ENCODE results near the gene HARBI1. TPM values are rescaled to one million over a fixed set of nuclear protein-coding genes. Genes with fewer than 3 reads are reported as not detected.

HARBI1 gene
- total and polyA plus RNA-seq, 2 donors (not counting 3 experiments of a cell fraction or from before 2014, with no cell fraction given): 2.7 to 4.7 TPM

DNA sequence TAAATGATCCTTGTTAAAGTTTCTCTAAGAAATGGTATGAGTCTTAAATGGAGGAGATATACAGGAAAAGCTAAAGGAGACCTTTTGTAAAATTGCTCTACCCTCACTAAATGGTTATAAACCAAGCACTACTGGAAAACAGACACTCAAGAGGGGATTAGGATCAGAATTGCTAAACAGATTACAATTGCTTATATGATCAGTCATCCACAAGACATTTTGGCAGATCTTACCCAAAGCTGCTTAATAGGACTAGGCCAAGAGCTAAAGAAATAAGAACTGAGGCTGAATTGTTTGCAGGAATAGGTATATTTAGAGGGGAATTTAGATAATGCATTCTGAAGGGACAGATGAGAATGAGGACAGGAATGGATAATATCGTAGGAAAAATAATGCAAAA, 9.5 kb downstream of the HARBI1 start:
- H3K4me1 ChIP-seq (ENCODE audit: control insufficient read depth, extremely low read depth, insufficient read depth, low read length): no peaks in the 10 kb centered on the region
- H3K27ac ChIP-seq (ENCODE audit: insufficient read depth, low read depth, low read length): no peak overlapping the region
- no peaks in the 10 kb centered on the region for H3K9me1 ChIP-seq (replicated peaks; ENCODE audit: control insufficient read depth, extremely low read depth, insufficient read depth, low read length)
- H3K36me3 ChIP-seq (ENCODE audit: control insufficient read depth in 2 of 2, extremely low read depth in 1 of 2, insufficient read depth in 2 of 2, low read length in 2 of 2): no peaks in the 10 kb centered on the region
- no TSS peak for BruUV-seq (replicated peaks)
- no peaks in the 10 kb centered on the region for H3K79me2 ChIP-seq (ENCODE audit: control insufficient read depth, insufficient read depth, low read length)
- FAIRE-seq (no peak), DNase-seq (ENCODE audit: low read depth, low spot score) (no peak)
- POLR2A ChIA-PET: interaction anchor here (0.6 kb wide), 1 partner anchor 11 kb away, joined by 3 read pairs; no protein-coding TSS in a partner anchor
- CTCF ChIA-PET: interaction anchor here (0.5 to 2.3 kb wide), 3 partner anchors 10 to 774 kb away, joined by 3 to 8 read pairs (median 4); partner anchors contain the start of genes ATG13 and HARBI1
- no peak overlapping the region for H3K9ac ChIP-seq (replicated peaks; ENCODE audit: extremely low read depth, insufficient read depth, low read length)
- dilution Hi-C loops (cut with MboI; ENCODE audit: extremely low pct_ligation_motif_present, low sequenced_read_pairs) (no loop called here), intact Hi-C loops (cut with micrococcal nuclease) (no loop called here)
- TF ChIP-seq POLR2A (IDR thresholded peaks at IDR 0.05; ENCODE audit: low read depth, low read length) (no peak), JUN (IDR thresholded peaks at IDR 0.05; ENCODE audit: borderline replicate concordance, insufficient read depth, insufficient read length, low read depth) (no peak), MYC (IDR thresholded peaks at IDR 0.05; ENCODE audit: low read depth, low read length) (no peak), POLR2AphosphoS5 (IDR thresholded peaks at IDR 0.05; ENCODE audit: insufficient read depth, low read depth, low read length) (no peak), GATA2 (IDR thresholded peaks at IDR 0.05; ENCODE audit: insufficient read depth, insufficient read length, low read depth, low read length) (no peak), FOS (IDR thresholded peaks at IDR 0.05; ENCODE audit: borderline replicate concordance, insufficient read depth, low read length) (no peak), EZH2 (IDR thresholded peaks at IDR 0.05; ENCODE audit: borderline replicate concordance, low read depth, low read length, severe bottlenecking) (no peak)
- TF ChIP-seq, protein P1, sequence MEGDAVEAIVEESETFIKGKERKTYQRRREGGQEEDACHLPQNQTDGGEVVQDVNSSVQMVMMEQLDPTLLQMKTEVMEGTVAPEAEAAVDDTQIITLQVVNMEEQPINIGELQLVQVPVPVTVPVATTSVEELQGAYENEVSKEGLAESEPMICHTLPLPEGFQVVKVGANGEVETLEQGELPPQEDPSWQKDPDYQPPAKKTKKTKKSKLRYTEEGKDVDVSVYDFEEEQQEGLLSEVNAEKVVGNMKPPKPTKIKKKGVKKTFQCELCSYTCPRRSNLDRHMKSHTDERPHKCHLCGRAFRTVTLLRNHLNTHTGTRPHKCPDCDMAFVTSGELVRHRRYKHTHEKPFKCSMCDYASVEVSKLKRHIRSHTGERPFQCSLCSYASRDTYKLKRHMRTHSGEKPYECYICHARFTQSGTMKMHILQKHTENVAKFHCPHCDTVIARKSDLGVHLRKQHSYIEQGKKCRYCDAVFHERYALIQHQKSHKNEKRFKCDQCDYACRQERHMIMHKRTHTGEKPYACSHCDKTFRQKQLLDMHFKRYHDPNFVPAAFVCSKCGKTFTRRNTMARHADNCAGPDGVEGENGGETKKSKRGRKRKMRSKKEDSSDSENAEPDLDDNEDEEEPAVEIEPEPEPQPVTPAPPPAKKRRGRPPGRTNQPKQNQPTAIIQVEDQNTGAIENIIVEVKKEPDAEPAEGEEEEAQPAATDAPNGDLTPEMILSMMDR (IDR thresholded peaks at IDR 0.05; ENCODE audit: extremely low read depth in 1 of 2, insufficient read depth in 1 of 2, low read depth in 1 of 2, low read length in 2 of 2): no peak
- TF ChIP-seq, protein P2, sequence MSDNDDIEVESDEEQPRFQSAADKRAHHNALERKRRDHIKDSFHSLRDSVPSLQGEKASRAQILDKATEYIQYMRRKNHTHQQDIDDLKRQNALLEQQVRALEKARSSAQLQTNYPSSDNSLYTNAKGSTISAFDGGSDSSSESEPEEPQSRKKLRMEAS (IDR thresholded peaks at IDR 0.05; ENCODE audit: insufficient read depth, insufficient read length): no peak
- no peaks in the 10 kb centered on the region for H3K27me3 ChIP-seq (ENCODE audit: control insufficient read depth in 2 of 2, insufficient read depth in 2 of 2, low read length in 2 of 2)
- no peak overlapping the region for H3K4me2 ChIP-seq (ENCODE audit: insufficient read depth, low read length)
- H2AFZ ChIP-seq (ENCODE audit: low read depth, low read length): no peak overlapping the region
- no peaks in the 10 kb centered on the region for H3K9me3 ChIP-seq (replicated peaks; ENCODE audit: control insufficient read depth, insufficient read depth, low read length)
- no peaks in the 10 kb centered on the region for H4K20me1 ChIP-seq (replicated peaks; ENCODE audit: control insufficient read depth, extremely low read depth, insufficient read depth, low read length)
- H3K4me3 ChIP-seq (replicated peaks in 1 of 3; ENCODE audit: insufficient read depth in 1 of 3, low read depth in 1 of 3, low read length in 3 of 3): no peak overlapping the region
